SKM-1 (cell line): ENCODE data around the gene SYT7.

Experiments
- DNase-seq: peaks from one replicate; lab custom pipeline; 2025; ENCODE audit not compliant: unreplicated experiment; lab: John Stamatoyannopoulos, UW

Gene SYT7

DNA sequence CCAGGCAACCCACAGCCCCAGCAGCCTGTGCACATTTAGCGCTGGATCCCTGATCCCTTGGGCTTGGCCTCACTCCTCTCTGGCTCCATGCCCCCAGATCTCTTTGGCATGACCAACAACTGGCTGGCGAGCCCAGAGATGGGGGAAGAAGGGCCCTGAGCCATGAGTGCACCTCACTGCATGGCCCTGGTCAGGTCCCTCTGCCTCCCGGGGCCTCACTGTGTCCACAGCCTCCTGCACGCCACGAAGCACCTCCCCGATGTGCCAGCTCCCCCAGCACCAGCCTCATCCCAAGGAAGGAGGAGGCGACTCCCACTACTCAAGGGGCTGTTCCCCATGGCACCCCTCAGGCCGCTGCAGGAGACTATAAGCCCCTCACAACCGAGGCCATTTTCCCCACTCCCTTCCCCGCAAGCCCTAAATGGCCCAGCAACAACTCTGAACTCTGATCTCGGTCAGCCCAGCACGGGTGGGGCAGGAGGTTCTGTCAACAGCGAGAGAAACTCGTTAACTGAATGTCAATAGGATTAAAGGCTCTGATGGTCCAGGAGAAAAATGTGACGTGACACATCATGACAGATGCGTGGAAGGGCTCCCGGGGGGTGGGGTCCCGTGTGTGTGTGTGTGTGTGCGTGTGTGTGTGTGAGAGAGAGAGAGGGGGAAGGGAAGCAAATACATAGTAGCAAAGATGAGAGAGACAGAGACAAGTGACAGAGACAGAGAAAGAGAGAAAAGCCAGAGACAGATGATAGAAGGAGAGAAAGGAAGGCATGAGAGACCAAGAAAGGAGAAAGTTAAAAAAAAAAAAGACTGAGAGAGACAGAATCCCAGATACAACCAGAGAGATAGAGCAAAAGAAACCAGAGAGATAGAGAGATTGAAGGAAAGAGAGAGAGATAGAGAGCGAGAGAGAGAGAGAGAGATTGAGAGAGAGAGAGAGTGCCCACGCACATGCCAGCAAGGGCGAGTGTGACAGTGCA, 28.4 kb upstream of the SYT7 start:
- no peak for DNase-seq

DNA sequence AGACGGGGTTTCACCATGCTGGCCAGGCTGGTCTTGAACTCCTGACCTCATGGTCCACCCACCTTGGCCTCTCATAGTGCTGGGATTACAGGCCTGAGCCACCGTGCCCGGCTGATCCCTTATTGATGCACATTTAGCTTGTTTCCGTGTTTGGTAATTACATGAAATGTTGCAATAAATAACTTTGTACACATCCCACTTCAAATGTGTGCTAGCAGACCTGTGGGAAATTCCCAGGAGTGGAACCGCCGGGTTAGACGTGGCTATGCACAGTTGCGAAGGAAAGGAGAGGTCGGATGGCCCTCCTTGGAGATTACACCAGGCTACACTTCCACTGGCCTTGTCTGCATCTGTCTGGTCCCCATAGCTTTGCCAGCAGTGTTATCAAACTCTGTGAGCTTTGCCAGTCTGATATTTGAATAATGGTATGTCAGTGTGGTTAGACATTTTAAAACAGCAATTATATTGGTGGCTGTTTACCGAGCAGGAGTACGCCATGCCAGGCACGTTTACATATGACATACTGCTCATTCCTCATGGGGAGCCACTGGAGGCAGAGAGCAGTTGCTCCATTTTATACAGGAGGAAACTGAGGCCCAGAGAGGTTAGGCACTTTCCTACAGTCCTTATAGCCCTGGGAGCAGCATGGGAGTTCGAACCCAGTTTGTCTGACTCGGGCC, 27.2 kb upstream of the SYT7 start:
- DNase-seq = no peak

DNA sequence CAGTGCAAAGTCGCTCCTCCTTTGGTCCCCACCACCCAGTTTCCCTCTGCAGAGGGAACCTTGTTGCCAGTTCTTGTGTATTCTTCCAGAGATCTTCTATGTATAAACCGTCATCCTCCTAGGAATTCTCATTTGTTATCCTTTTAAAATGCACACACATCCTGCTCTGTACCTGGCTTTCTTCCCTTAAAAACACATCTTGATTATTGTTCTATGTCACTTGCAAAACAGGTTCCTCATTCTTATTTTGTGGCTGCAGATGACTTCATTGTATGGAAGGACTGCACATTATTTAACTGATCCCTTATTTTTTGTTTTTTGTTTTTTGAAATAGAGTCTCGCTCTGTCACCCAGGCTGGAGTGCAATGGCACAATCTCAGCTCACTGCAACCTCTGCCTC, 26.6 kb upstream of the SYT7 start:
- no peak for DNase-seq

DNA sequence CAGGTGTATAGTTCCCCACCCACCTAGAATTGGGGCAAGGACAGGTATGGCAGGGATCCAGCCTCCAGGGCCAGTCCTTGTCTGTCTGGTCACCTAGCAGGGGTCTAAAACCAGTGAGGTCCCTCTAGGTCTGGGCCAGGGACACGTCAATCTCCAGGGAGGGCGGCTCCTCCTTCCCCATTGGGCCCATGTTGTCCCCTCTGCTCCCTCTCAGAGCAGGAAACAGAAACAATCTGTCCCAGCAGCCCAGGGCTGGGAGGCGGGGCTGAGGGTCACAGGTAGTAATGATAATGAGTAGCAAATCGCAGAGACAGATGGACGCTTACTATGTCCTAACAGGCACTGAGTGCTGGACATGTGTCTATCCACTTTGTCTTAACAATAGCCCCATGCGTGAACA, 22.8 kb upstream of the SYT7 start:
- no peak for DNase-seq

DNA sequence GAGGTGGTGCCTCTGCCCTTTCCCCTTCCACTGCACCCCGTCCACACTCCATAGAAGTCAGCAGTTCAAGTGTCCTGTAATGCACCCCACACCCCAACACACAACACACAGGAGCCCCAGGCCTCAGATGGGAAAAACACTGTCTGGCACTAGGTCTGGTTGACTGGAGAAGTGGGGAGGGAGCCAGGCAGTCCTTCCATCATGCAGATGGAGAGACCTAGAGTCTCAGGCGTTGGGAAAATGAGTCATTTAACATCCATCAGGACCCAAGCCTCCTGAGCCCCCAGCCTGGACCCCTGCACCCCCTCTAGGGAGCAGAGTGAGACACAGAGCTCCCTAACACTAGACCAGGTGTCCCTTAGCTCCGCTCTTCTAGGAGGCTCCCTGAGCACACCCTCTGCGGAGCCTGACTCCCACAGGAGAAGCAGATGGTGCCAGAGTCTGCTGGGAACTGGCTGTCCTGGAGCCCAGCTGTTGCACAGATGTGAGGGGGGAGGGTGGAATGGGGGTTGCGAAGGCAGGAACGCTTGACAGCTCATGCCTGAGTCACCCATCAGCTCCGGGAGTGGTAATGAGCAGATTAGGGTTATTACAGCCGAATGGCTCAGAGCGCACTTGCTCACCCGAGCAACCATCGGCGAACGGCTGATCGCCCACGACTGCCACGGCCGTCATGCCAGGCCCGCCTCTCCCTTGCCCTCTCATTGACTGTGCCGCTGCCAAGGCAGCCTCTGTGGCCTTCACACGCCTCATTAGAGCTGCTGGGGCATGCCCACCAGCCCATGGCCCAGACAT, 22.1 kb upstream of the SYT7 start:
- no peak for DNase-seq

DNA sequence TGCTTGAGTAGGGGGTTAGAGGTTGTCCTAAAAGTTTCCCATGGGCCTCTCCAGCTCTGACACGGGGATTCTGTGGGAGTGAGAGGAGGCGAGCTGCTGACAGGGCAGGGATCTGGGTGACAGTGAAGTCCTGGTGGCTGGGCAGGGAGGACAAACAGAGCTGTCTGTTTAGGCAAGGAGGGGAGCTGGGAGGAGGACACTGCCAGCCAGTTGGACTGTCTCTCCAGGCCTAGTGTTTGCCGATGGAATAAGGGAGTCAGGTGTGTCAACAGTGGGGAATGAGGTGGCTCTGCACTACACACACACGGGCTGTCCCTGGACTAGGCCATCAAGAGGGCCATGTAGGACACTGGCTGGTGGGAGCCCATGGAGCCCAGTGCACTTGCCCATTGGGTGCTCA, 20.6 kb upstream of the SYT7 start:
- no peak for DNase-seq

DNA sequence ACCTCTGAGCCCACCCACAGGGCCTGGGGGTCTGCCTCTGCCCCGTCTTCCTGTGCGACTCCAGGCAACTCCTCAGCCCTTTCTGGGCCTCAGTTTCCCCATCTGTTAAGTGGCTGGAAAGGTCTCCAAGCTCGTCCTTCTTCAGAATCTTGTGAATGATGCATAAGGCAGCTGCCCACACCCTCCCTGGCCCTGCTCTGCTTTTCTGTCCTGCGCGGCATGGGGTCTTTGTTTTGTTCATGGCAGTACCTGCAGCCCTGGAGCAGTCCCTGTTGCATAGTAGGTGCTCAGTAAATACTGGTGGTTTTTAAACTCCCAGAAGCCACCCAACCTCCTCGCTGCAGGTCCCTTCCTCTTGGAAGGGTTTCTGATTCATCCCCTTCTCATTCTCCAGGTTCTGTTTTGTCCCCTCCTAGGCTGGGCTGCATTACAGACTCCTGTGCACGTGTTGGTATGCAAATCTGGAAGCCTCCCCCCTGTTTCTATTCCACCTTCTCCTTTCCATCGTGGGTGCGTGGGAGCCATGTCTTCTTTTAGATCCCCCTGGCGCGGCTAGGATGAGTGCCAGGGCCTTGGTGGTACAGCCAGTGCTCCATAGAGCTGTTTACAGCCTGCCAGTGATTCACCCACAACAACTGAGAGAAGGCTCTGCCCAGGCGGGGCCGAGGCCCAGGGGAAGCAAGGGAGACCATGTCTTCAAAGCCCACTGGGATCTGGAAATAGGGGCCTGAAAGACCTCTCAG, 19.3 kb upstream of the SYT7 start:
- DNase-seq = no peak

DNA sequence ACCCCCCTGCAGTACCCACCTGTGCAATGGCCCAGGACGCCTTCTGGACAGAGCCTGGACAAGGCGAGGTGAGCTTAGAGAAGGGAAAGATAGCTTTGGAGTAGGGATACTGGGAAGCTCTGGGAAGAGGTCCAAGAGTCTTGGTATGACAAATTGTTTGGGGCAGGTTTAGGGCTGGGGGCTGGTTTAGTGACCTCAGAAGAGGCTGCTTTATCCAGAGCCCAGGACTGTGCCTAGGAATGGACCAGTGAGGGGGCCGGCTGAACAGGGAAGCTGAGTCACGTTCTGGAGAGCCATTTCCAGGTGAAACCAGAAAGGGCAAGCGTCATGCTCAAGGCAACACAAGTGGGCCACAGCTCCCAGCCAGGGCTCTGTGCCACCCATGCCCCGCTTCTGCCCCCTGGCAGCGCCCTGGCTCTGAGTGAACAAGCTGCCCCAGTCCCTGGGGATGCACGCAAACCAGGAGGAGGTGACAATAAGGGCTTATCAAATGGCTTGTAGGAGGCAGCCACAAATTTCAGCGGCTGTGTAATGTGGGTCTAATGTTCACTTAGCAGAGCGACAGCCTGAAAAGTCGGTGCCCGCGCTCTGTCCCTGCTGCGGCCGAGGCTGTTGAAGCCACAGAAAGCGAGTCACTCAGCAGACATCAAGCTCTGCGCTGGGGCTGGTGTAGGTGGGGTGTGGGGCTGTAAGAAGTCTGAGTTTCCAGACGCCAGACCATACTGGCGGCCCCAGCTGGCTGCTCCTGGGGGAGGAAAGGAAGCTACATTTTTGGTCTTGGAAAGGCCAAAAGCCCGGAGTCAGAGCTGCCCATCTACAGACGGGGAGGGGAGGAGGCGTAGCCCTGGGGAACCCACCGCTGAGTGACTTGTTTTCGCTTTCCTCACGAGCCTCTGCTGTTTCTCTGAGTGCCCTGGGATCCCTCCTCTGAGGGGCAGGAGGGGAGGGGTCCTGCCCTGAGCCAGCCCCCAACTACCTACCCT, 18.3 kb upstream of the SYT7 start:
- DNase-seq = no peak

DNA sequence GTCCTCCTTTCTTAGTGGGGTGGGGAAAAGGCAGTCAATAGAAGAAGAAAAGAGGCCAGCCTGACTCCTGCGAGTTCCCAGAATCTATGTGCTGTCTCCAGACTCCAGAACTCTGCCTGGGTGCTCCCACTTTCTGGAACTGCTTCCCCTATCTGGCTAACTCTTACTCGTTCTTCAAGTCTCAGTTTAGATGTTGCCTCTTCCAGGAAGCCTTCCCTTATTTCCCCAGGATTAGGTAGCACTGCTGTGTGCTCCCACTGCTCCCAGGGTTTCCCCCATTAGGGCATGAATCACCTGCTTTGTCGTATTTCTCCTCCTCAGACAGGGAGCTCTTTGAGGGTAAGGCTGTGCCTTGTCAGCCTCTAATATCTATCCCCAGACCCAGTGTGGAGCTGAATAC, 17.5 kb upstream of the SYT7 start:
- no peak for DNase-seq

DNA sequence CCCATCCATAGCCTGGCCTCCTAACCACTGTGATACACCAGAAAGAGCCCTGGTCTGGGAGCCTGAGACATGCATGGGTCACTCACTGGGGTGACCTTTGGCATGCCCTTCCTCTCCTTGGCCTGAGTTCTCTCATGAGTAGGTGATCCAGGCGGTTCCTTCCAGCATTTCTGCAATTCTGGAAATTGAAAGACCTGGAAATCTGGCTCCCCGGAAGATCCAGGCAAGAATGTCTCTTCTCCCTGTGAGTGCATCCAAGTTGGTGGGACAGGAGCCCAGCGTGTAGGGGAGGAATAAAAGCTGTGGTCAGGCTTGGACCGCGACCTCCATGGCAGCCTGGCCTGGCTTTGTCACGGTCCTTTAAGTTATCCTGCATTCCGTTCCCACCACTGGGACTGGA, 16.1 kb upstream of the SYT7 start:
- DNase-seq = no peak

DNA sequence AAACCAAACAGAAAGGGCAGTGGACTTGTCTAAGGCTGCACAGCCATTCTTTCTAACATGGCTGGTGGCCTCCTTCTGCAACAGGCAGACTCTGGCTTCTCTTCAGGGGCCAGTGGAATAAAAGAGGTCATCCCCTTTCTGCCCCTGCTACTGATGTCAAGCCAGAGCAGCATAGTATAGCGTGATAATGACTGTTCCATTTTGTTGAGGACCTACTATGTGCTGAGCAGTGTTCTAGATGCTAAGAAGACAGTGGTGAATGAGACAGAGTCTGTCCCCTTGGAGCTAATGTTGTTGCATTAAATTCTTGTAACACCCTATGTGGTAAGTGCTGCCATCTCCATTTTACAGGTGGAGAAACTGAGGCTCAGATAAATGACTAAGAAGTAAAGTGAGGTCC, 15.7 kb upstream of the SYT7 start:
- no peak for DNase-seq

DNA sequence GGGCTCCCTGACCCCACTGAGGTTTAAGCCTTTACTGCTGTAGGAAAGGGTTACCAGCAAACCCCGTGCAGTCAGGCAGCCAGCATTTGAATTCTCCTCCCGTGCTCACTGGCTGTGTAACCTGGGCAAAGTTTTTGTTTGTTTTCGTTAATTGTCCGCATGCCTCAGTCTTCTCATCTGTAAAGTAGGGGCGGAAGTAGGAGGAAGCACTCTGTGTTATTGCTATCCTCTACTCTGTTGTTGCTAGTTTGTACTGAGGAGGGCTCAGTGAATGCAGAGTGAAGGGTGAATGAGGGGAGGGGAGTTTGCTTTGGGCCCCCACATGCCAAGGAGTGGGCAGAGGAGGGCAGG, 14.0 kb upstream of the SYT7 start:
- no peak for DNase-seq

DNA sequence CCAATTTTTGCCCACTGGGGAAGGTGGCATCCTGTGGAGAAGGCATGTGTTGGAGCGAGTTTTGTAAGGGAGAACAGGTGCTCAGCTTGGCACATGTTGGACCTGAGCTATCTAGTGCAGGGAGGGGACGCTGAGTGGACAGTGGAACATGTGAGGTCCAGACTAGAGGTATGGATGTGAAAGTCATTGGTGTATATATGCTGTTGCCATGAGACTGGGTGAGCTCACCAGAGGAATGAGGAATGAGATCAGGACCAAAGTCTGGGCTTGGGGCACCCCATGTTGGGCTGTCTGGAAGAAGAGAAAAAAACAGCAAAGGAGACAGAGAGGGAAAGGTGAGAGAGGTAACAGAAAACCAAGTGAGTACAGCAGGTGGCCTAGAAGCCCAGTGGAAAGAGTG, 12.3 kb upstream of the SYT7 start:
- DNase-seq = no peak

DNA sequence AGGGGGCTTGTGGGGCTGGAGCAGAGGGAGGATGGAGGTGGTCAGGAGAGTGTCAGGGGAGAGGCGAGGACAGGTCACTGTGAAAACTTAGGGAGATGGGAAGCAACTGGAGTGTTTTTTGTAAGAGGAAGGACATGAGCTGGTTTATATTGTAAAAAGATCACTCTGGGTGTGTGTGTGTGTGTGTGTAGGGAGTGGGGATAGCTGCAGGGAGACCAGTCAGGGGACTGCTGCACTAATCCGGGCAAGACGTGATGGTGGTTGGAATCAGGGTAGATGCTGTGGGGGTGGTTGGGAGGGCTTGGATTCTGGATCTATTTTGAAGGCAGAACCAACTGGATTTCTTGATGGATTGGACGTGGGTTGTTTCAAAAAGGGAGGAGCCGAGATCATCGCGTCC, 11.3 kb upstream of the SYT7 start:
- no peak for DNase-seq

DNA sequence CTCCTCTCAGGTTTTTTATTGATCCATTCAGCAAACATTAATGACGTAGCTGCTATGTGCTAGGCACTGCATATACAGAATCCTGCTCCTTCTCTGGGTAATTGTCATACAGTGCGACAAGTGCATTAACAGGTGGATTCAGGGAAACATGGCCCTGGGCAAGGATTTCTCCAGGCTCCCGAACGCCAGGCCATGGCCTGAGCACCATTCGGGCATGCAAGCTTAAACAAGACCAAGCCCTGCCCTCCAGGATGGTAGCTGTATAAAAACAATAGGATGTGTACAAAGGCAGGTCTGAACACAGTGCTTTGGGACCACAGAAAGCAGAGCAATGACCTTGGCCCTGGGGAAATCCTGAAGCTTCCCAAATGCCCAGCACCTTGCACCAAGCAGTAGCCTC, 9.1 kb upstream of the SYT7 start:
- no peak for DNase-seq

DNA sequence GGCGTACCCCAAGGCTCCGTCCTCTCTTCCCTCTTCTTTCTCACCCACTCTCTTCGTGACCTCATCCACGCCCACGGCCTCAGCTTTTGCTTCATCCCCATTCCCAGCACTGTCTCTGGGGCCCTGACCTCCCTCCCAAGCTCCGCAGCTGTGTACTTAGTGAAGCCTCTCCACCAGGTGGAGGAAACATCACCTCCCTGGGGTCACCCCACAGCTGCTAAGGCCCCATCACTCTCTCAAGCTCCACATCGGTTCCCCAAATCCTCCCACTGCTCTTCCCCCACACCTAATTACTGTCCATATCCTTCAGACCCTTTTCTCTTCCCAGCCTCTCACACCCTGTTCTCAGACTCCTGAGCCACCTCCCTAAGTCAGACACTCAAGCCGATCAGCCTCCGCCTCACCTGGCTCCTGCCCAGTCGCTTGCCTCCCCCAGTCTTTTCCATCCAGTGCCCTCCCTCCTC, 7.9 kb upstream of the SYT7 start:
- DNase-seq = no peak

DNA sequence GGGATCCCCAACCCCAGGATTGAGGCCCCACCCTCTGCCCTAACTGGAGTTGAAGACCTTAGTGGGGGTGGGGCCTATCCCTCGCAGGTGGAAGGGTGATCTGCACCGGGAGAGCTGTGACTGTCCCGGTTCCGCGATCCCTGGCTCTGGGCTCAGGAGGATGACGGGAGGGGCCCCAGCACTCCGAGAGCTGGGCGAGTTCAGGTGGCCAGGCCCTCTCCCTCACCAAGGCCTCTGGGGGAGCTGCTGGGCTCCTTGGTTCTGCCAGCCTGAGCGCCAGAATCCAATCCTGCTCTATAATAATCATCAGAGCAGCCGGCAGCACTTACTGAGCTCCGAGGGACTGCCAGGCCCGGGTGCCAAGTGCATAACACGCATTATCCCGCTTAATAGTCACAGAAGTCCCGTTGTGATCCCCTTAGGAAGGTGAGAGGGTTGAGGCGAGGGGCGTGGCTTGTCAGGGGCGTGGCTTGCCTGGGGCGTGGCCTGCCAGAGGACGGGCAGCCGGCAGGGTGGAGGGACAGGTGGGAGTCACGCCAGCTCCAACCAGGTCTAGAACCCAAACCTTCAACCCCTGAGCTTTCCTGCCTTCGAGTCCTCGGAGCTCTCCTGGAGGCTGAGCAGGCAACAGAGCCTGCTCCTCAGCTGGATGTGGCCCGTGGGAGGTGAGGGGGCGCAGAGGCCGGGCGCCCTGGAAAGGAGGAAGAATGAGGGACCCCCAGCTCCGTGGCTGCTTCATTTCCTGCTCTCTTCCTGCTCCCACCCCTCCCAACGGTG, 7.3 kb upstream of the SYT7 start:
- no peak for DNase-seq

DNA sequence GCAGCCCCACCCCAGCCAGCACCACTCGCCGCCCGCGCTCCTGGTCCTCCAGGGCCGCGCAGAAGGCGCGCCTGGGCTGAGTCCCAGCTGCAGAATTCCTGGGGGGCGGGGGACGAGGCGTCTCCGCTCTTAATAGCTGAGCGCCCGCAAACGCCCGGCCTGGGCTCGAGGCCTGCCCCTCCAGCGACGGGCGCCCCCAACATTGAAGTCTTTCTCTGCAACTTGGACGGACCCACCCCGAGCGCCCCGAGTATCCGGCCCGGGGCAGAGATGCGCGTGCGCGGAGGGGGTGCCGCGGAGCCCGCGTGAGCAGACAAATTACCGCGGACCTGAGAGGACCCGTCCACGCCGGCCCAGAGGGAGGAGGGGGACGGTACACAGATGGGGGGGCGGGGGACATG, 6.7 kb upstream of the SYT7 start:
- DNase-seq = no peak

DNA sequence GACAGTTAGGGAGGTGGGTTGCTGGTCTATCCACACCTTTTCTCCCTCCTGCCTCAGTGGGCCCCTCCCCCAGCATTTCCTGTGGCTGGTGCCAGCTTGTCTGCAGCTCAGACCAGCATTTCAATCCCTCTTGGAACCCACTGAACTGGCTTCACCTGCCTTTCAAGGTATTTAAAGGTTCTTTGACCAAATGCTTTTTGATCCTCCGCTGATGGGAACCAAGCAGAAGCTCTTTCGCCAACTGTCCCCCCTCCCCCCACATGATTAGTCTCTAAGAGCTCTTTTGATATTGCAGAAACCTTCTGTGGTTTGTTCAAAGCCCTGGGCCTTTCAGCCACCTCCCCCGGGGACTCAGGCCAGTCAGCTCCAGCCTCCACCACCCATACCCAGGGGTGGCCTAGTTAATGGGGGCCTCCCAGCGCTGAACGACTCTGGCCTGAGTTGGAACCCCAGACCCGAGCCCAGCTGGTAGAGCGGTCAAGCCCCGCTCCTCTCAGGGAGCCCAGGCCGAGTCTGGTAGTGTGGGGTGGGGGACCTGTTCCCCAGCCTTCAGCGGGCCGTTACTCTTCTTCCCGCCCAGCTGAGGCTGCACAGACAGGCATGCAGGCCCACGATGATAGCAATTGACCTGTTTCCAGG, 6.0 kb upstream of the SYT7 start:
- DNase-seq = no peak
